ENCODE results near the gene NDUFB8. TPM values are rescaled to one million over a fixed set of nuclear protein-coding genes. Genes with fewer than 3 reads are reported as not detected.

Gene NDUFB8
- total and polyA plus RNA-seq, 2 of the 4 experiments (the other 2 are of a cell fraction), result 99.1 to 265 TPM

- Histone ChIP-seq H4K8ac (ENCODE audit: low read depth in 2 of 2, low read length in 2 of 2) (no peak overlapping the region), H2BK120ac (ENCODE audit: low read depth, low read length) (no peak overlapping the region), H4K20me1 (ENCODE audit: insufficient read depth, low read length) (0 out of 2 replicates have a peak, but pooled peaks cover 6% of the 10 kb centered on the region), H3K4me2 (ENCODE audit: low read depth, low read length) (no peak overlapping the region), H4K5ac (ENCODE audit: low read depth, low read length) (no peak overlapping the region), H2BK20ac (ENCODE audit: low read depth, low read length) (no peak overlapping the region), H4K91ac (ENCODE audit: insufficient read depth, low read depth, low read length) (no peak overlapping the region), H3K4ac (ENCODE audit: low read depth, low read length) (no peak overlapping the region), H3K4me1 (ENCODE audit: control insufficient read depth, insufficient read depth, low read length) (peaks cover 1% of the 10 kb centered on the region; the same call in 1 of the 2 replicates), H3K36me3 (ENCODE audit: control insufficient read depth, insufficient read depth, low read length) (peaks cover 26% of the 10 kb centered on the region), H3K9me1 (ENCODE audit: insufficient read depth, low read length) (0 out of 2 replicates have a peak, but pooled peaks cover 3% of the 10 kb centered on the region), H3K27me3 (ENCODE audit: control insufficient read depth, insufficient read depth, low read length) (no peaks in the 10 kb centered on the region), H2BK15ac (ENCODE audit: low read depth, low read length) (no peak overlapping the region), H3K9ac (ENCODE audit: low read depth, low read length) (no peak overlapping the region), H3K23ac (ENCODE audit: low read depth, low read length) (no peak overlapping the region), H2AK9ac (replicated peaks; ENCODE audit: low read depth, low read length, poor library complexity) (no peak overlapping the region), H2AK5ac (ENCODE audit: low read depth, low read length) (no peak overlapping the region), H3K18ac (ENCODE audit: low read depth, low read length) (no peak overlapping the region), H3K56ac (ENCODE audit: extremely low read depth, insufficient read depth, low read length) (no peak overlapping the region), H3K14ac (replicated peaks; ENCODE audit: low read depth, low read length) (no peak overlapping the region), H3K4me3 (ENCODE audit: insufficient read depth, low read depth, low read length) (no peak overlapping the region), H3K9me3 (ENCODE audit: control insufficient read depth, insufficient read depth, low read length) (no peaks in the 10 kb centered on the region), H2BK5ac (ENCODE audit: low read depth, low read length, poor library complexity, severe bottlenecking) (no peak overlapping the region), H3K27ac (ENCODE audit: insufficient read depth, low read length) (no peak overlapping the region), H3K79me1 (ENCODE audit: low read depth in 1 of 2, low read length in 2 of 2) (peaks cover 28 to 39% of the 10 kb centered on the region in 2 experiments), H2AFZ (replicated peaks; ENCODE audit: low read length, poor library complexity) (no peak overlapping the region)
- no peak for DNase-seq
- TF ChIP-seq CEBPB (IDR thresholded peaks at IDR 0.05; ENCODE audit: low read depth, low read length) (no peak), CTCF (conservative IDR thresholded peaks at IDR 0.05; ENCODE audit: low read depth, low read length) (no peak), SMC3 (IDR thresholded peaks at IDR 0.05; ENCODE audit: low read depth, low read length) (no peak), MAFK (IDR thresholded peaks at IDR 0.05; ENCODE audit: low read depth, low read length) (no peak), BHLHE40 (IDR thresholded peaks at IDR 0.05; ENCODE audit: low read depth, low read length) (no peak), POLR2A (IDR thresholded peaks at IDR 0.05; ENCODE audit: low read depth, low read length) (no peak), CHD1 (IDR thresholded peaks at IDR 0.05; ENCODE audit: low read depth, low read length) (no peak), MXI1 (IDR thresholded peaks at IDR 0.05; ENCODE audit: borderline replicate concordance, low read depth, low read length) (no peak), RFX5 (IDR thresholded peaks at IDR 0.05; ENCODE audit: low read depth, low read length) (no peak)
- dilution Hi-C loops (cut with HindIII; ENCODE audit: low sequenced_read_pairs, unreplicated experiment) (no loop called here), intact Hi-C loops (cut with micrococcal nuclease) (no loop called here), in situ Hi-C loops (cut with MboI; ENCODE audit: low sequenced_read_pairs) (no loop called here)
- WGBS, 2 experiments (ENCODE audit: extremely low coverage in 2 of 2, insufficient read length in 1 of 2), result no CpG with 5 or more reads among the region's 4 CpGs
- ATAC-seq (ENCODE audit: low read depth), result no peak
- no TSS peak for BruUV-seq (replicated peaks)
- ChIA-PET CTCF (no interaction called here), POLR2A (ENCODE audit: unreplicated experiment) (no interaction called here)
Measured at GRCh38 chr10:100537475-100537874, 7.8 kb upstream of the NDUFB8 start.

Measured in IMR-90 (cell line).